ENCODE measurements around the gene LRRC14B.

DNA sequence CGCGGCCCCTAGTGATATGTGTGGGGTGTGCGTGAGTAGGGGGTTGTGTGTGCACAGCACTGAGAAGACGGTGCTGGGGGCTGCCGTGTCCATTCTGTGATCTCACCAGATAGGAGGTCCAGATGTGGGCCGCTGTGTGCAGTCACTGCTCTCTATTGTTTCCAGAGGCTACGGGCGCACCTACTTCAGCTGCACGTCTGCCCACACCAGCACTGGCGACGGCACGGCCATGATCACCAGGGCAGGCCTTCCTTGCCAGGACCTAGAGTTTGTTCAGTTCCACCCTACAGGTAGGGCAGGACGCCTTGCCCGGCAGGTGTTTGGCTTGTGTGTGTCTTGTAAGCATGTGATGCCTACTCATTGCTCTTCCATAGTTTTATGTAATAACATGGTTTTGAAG is 39.4 kb downstream of the LRRC14B start:
- TF ChIP-seq, protein P1, sequence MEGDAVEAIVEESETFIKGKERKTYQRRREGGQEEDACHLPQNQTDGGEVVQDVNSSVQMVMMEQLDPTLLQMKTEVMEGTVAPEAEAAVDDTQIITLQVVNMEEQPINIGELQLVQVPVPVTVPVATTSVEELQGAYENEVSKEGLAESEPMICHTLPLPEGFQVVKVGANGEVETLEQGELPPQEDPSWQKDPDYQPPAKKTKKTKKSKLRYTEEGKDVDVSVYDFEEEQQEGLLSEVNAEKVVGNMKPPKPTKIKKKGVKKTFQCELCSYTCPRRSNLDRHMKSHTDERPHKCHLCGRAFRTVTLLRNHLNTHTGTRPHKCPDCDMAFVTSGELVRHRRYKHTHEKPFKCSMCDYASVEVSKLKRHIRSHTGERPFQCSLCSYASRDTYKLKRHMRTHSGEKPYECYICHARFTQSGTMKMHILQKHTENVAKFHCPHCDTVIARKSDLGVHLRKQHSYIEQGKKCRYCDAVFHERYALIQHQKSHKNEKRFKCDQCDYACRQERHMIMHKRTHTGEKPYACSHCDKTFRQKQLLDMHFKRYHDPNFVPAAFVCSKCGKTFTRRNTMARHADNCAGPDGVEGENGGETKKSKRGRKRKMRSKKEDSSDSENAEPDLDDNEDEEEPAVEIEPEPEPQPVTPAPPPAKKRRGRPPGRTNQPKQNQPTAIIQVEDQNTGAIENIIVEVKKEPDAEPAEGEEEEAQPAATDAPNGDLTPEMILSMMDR (conservative IDR thresholded peaks at IDR 0.05; ENCODE audit: low read length): no peak
- TF ChIP-seq EZH2phosphoT487 (IDR thresholded peaks at IDR 0.05; ENCODE audit: borderline replicate concordance, low read depth, low read length): no peak

Measured in OCI-LY7 (cell line).